Cardiac fibroblast (primary cell): ENCODE results near the gene ATG4D.

Source experiments
- DNase-seq, 2 donors: peaks; one replicate each; pipeline versions ENCODE4 v3.0.0 to v3.0.0-alpha.2; 2010; ENCODE audit warnings: low read depth in 2 of 2
- H3K4me3 ChIP-seq, 2 donors: replicated peaks in 1 of 2; 1 replicate in 1 of 2; 2 replicates in 1 of 2; pipeline ENCODE4 v1.5.1; 2011; ENCODE audit warnings: low read depth in 2 of 2, low read length in 2 of 2, mild to moderate bottlenecking in 2 of 2, moderate library complexity in 1 of 2
- CTCF ChIP-seq: IDR thresholded peaks from one replicate; pipeline ENCODE4 v1.5.1; 2011; ENCODE audit warnings: low read depth, mild to moderate bottlenecking, low read length, inconsistent platforms

The ATG4D gene

DNA sequence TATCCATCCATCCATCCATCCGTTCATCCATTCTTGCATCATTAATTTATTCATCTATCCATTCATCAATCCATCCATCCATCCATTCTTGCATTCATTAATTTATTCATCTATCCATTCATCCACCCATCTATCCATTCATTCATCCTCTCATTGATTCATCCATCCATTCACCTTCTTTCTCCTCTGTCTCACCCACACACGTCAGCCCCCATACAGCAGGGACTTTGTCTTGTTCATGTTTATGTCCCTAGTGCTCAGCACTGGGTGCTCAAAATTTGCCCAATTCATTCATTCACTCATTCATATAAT is 44.1 kb downstream of the ATG4D start:
- no peak for DNase-seq
- no peak for TF ChIP-seq CTCF
- no peak overlapping the region for H3K4me3 ChIP-seq

DNA sequence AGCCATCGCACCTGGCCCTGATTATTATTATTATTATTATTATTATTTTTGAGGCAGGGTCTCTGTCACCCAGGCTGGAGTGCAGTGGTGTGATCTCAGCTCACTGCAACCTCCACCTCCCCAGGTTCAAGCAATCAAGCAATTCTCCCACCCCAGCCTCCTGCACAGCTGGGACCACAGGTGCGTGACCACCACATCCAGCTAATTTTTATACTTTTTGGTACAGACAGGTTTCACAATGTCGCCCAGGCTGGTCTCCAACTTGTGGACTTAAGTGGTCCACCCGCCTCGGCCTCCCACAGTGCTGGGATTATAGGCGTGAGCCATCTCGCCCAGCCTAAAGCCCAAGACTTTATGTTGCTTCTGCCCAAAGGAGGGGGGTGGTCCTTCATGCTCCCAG is 49.4 kb downstream of the ATG4D start:
- TF ChIP-seq CTCF = no peak
- no peak for DNase-seq
- H3K4me3 ChIP-seq = no peak overlapping the region

GRCh38 chr19:10593820-10594637 is 50.3 kb downstream of the ATG4D start:
- H3K4me3 ChIP-seq = no peak overlapping the region
- no peak for TF ChIP-seq CTCF
- peak in 1 of 2 donors; percentile 42 for DNase-seq

- no peak for DNase-seq
- TF ChIP-seq CTCF = no peak
- H3K4me3 ChIP-seq = no peak overlapping the region
These were observed 56.4 kb downstream of the ATG4D start for GRCh38 chr19:10600149-10600548.

DNA sequence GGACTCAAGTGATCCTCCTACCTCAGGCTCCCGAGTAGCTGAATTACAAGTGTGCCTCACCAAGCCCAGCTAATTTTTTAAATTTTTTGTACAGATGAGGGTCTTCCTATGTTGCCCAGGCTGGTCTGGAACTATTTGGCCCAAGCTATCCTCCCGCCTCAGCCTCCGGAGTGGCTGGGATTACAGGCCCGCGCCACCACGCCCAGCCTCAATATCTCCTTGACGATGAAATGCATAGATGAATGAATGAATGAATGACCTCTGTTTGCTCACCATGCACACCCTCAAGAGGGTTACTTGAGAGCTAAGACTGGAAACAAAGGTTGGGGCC is 58.3 kb downstream of the ATG4D start:
- DNase-seq = no peak
- H3K4me3 ChIP-seq = no peak overlapping the region
- no peak for TF ChIP-seq CTCF

DNA sequence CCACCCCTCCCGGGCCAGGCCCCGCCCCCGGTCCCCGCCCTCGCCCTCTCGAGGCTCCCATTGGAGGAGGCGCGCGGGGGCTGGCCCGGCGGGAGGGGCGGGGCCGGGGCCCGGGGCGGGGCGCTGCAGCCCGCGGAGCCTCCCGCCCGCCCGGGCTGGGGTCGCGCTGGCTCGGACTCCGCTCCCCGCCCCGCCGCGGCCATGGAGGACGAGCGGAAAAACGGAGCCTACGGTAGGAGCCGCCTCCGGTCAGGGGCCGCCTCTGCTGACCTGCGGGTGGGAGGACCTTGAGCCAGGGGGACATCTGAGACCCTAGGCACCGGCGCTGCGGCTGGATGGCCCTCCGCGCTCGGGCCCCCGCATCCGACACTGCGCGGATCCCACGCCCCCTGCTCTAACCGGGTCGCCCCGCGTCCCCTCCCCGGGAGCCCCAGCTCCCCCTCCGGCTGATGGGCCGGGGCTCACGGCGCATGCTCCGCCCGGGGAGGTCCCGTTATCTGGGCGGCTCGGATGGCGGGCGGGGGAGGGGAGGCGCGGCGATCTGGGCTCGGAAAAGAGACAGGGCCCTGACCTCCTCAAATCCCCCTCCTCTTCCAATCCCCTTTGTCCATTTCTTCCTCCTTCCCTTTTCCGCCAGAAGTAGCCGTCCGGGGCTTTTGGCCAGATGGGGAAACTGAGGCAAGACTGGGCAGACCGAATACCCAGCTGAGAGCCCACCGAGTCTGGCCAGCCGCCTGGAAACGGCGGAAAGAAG is 58.8 kb downstream of the ATG4D start:
- TF ChIP-seq CTCF = no peak
- H3K4me3 ChIP-seq = peak overlapping the region; percentile 96 to 99
- DNase-seq = peak; percentile 71 to 79
